Endothelial cell of umbilical vein (primary cell): ENCODE results near the gene PTGES3L. TPM values are rescaled to one million over a fixed set of nuclear protein-coding genes. Genes with fewer than 3 reads are reported as not detected.

ENCODE experiments used
- BruUV-seq: library from RNA; stranded (reverse); fragments of 400-500 nt; replicated peaks from 2 replicates; lab custom pipeline; 2021; lab: Mats Ljungman, UMichigan
- CTCF ChIA-PET: fragments of 300-600, 350-600 bp; sonication (Branson Sonifier 250); formaldehyde crosslinking; loops from one replicate; lab custom pipeline; 2021; ENCODE audit warnings: antibody characterized with exemption, inconsistent platforms; lab: Charles Lee
- POLR2A ChIA-PET: fragments of 300-600, 350-600 bp; sonication (Branson Sonifier 250); formaldehyde crosslinking; loops from one replicate; lab custom pipeline; 2021; ENCODE audit warnings: antibody characterized with exemption, inconsistent platforms; lab: Charles Lee
- DNase-seq: peaks from one replicate; pipeline ENCODE4 v3.0.0-alpha.2; 2011; ENCODE audit warnings: low read depth, low spot score
- FAIRE-seq: peaks from 2 replicates; lab custom pipeline; 2011; peaks lifted over from hg19 to GRCh38; lab: Jason Lieb, UNC
- H2AFZ ChIP-seq: 2 replicates; pipeline ENCODE4 v1.6.0; 2012; ENCODE audit warnings: low read depth, low read length, control low read depth, inconsistent platforms
- H3K27ac ChIP-seq: 2 replicates; pipeline ENCODE4 v1.5.1; 2011; ENCODE audit warnings: low read depth, mild to moderate bottlenecking, control low read depth, low read length, moderate library complexity; ENCODE audit not compliant: insufficient read depth
- H3K27me3 ChIP-seq, 2 experiments: 2 replicates each; pipeline versions ENCODE4 v1.6.0 to v1.6.1; 2011; ENCODE audit warnings: low read length in 2 of 2, mixed read lengths in 1 of 2; ENCODE audit not compliant: control insufficient read depth in 2 of 2, insufficient read depth in 2 of 2
- H3K36me3 ChIP-seq, 2 experiments: 2 replicates in 1 of 2; 3 replicates in 1 of 2; pipeline ENCODE4 v1.5.1; 2011; ENCODE audit warnings: low read length in 2 of 2, mild to moderate bottlenecking in 1 of 2, moderate library complexity in 1 of 2; ENCODE audit not compliant: control insufficient read depth in 2 of 2, insufficient read depth in 2 of 2; ENCODE audit errors: extremely low read depth in 1 of 2
- H3K4me1 ChIP-seq: 3 replicates; pipeline ENCODE4 v1.5.1; 2011; ENCODE audit warnings: mild to moderate bottlenecking, low read length; ENCODE audit not compliant: control insufficient read depth, insufficient read depth; ENCODE audit errors: extremely low read depth
- H3K4me2 ChIP-seq: 2 replicates; pipeline ENCODE4 v1.6.1; 2011; ENCODE audit warnings: low read length, control low read depth, mixed read lengths; ENCODE audit not compliant: insufficient read depth
- H3K4me3 ChIP-seq, 3 experiments: fragments of 200-600 bp in 1 of 3; sonication (generic), shearing (Covaris generic) in 1 of 3; replicated peaks in 1 of 3; 2 replicates each; pipeline ENCODE4 v1.5.1; 2011 to 2016; ENCODE audit warnings: control low read depth in 3 of 3, low read length in 3 of 3, mild to moderate bottlenecking in 2 of 3, inconsistent platforms in 1 of 3, low read depth in 1 of 3, moderate library complexity in 1 of 3; ENCODE audit not compliant: insufficient read depth in 1 of 3
- H3K79me2 ChIP-seq: 2 replicates; pipeline ENCODE4 v1.6.0; 2012; ENCODE audit warnings: low read length, inconsistent platforms; ENCODE audit not compliant: control insufficient read depth, insufficient read depth
- H3K9ac ChIP-seq: replicated peaks from 2 replicates; pipeline ENCODE3; 2011; ENCODE audit warnings: low read length, control low read depth; ENCODE audit not compliant: insufficient read depth; ENCODE audit errors: extremely low read depth
- H3K9me1 ChIP-seq: replicated peaks from 3 replicates; pipeline ENCODE4 v1.6.0; 2011; ENCODE audit warnings: mild to moderate bottlenecking, low read length; ENCODE audit not compliant: control insufficient read depth, insufficient read depth; ENCODE audit errors: extremely low read depth
- H3K9me3 ChIP-seq: replicated peaks from 2 replicates; pipeline ENCODE4 v1.5.1; 2012; ENCODE audit warnings: low read length, inconsistent platforms; ENCODE audit not compliant: control insufficient read depth, insufficient read depth
- H4K20me1 ChIP-seq: replicated peaks from 2 replicates; pipeline ENCODE3; 2011; ENCODE audit warnings: mild to moderate bottlenecking, low read length; ENCODE audit not compliant: control insufficient read depth, insufficient read depth; ENCODE audit errors: extremely low read depth
- EZH2 ChIP-seq: IDR thresholded peaks from 2 replicates; pipeline ENCODE4 v1.6.1; 2012; ENCODE audit warnings: borderline replicate concordance, low read depth, mild to moderate bottlenecking, moderate library complexity, low read length, inconsistent platforms; ENCODE audit not compliant: severe bottlenecking
- FOS ChIP-seq: IDR thresholded peaks from 2 replicates; pipeline ENCODE4 v1.6.1; 2011; ENCODE audit warnings: mild to moderate bottlenecking, low read length, moderate library complexity, borderline replicate concordance; ENCODE audit not compliant: insufficient read depth
- GATA2 ChIP-seq: IDR thresholded peaks from 2 replicates; pipeline ENCODE4 v1.7.0; 2011; ENCODE audit warnings: low read depth, mild to moderate bottlenecking, moderate library complexity, mixed read lengths, low read length; ENCODE audit not compliant: insufficient read length, insufficient read depth
- JUN ChIP-seq: IDR thresholded peaks from 2 replicates; pipeline ENCODE4 v1.6.1; 2011; ENCODE audit warnings: borderline replicate concordance, low read depth; ENCODE audit not compliant: insufficient read length, insufficient read depth
- MYC ChIP-seq: IDR thresholded peaks from one replicate; pipeline ENCODE4 v1.6.1; 2011; ENCODE audit warnings: mild to moderate bottlenecking, low read depth, low read length
- POLR2A ChIP-seq: IDR thresholded peaks from 2 replicates; pipeline ENCODE4 v1.6.1; 2012; ENCODE audit warnings: low read depth, mild to moderate bottlenecking, control low read depth, low read length
- POLR2AphosphoS5 ChIP-seq: IDR thresholded peaks from 2 replicates; pipeline ENCODE4 v1.6.1; 2012; ENCODE audit warnings: low read depth, mild to moderate bottlenecking, control low read depth, low read length, moderate library complexity; ENCODE audit not compliant: insufficient read depth
- dilution Hi-C: fragments of 300-500 bp; cut with MboI; formaldehyde crosslinking; loops from one replicate; pipeline ENCODE4 v1.15.0; 2019; ENCODE audit warnings: low sequenced_read_pairs; ENCODE audit not compliant: extremely low pct_ligation_motif_present
- intact Hi-C: fragments of 100-400 bp; cut with micrococcal nuclease; formaldehyde crosslinking; loops from one replicate; pipeline ENCODE4 v1.10.0; 2022
- polyA plus RNA-seq, 4 experiments: library from polyadenylated mRNA; depleted of rRNA in 3 of 4; stranded (reverse) in 3 of 4; unstranded in 1 of 4; fragments of >200 nt; gene quantifications; 2 replicates each; pipeline versions ENCODE4 v1.2.1 to v1.2.3, GENCODE V29; 2011 to 2012; ENCODE audit warnings: missing spikeins in 1 of 4
- total RNA-seq: library from RNA; stranded (reverse); gene quantifications from 2 replicates; pipeline ENCODE4 v1.2.3, GENCODE V29; 2021
- TF ChIP-seq, protein P1 (sequence below): IDR thresholded peaks from 2 replicates; pipeline ENCODE4 v1.6.1; 2011; ENCODE audit not compliant: insufficient read depth, insufficient read length
- TF ChIP-seq, protein P2 (sequence below), 2 donors: IDR thresholded peaks; 1 replicate in 1 of 2; 2 replicates in 1 of 2; pipeline ENCODE4 v1.5.1; 2011; ENCODE audit warnings: low read length in 2 of 2, mild to moderate bottlenecking in 2 of 2, moderate library complexity in 2 of 2, control low read depth in 1 of 2, inconsistent platforms in 1 of 2, low read depth in 1 of 2; ENCODE audit not compliant: insufficient read depth in 1 of 2; ENCODE audit errors: extremely low read depth in 1 of 2

Gene PTGES3L
- total and polyA plus RNA-seq, 2 donors (not counting 3 experiments of a cell fraction or from before 2014, with no cell fraction given), result 0.23 TPM; not detected in 1

DNA sequence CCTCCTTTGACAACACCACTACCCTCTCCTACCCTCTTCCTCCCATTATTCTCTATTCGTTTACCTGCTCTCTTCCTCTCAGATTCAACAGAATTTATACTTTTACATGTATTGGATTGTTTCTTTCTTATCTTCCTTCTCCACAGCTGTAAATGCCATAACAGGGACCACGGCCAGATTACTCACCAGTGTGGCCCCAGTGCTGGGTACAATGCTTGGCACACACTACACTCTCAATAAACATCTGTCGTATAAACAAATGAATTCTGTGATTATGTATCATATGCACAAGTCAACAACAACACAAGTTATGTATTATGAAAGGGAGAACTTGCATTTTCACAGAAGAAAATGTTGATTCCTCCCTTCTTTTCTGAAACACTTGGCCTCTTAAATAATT, 35.7 kb downstream of the PTGES3L start:
- H3K9ac ChIP-seq, result no peak overlapping the region
- no peaks in the 10 kb centered on the region for H3K9me1 ChIP-seq
- no peak for FAIRE-seq
- no peaks in the 10 kb centered on the region for H3K27me3 ChIP-seq
- H3K27ac ChIP-seq, result no peak overlapping the region
- POLR2A ChIA-PET, result no interaction called here
- no peaks in the 10 kb centered on the region for H3K4me1 ChIP-seq
- no peaks in the 10 kb centered on the region for H3K36me3 ChIP-seq
- intact Hi-C loops, result no loop called here
- no peaks in the 10 kb centered on the region for H3K79me2 ChIP-seq
- H3K4me3 ChIP-seq, result no peak overlapping the region
- no peak overlapping the region for H2AFZ ChIP-seq
- BruUV-seq, result no TSS peak
- TF ChIP-seq FOS, result no peak
- no peak for TF ChIP-seq MYC
- TF ChIP-seq, protein P1, sequence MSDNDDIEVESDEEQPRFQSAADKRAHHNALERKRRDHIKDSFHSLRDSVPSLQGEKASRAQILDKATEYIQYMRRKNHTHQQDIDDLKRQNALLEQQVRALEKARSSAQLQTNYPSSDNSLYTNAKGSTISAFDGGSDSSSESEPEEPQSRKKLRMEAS, result no peak
- TF ChIP-seq GATA2, result no peak
- no peak for TF ChIP-seq POLR2AphosphoS5
- TF ChIP-seq POLR2A, result no peak
- TF ChIP-seq EZH2, result no peak
- TF ChIP-seq, protein P2, sequence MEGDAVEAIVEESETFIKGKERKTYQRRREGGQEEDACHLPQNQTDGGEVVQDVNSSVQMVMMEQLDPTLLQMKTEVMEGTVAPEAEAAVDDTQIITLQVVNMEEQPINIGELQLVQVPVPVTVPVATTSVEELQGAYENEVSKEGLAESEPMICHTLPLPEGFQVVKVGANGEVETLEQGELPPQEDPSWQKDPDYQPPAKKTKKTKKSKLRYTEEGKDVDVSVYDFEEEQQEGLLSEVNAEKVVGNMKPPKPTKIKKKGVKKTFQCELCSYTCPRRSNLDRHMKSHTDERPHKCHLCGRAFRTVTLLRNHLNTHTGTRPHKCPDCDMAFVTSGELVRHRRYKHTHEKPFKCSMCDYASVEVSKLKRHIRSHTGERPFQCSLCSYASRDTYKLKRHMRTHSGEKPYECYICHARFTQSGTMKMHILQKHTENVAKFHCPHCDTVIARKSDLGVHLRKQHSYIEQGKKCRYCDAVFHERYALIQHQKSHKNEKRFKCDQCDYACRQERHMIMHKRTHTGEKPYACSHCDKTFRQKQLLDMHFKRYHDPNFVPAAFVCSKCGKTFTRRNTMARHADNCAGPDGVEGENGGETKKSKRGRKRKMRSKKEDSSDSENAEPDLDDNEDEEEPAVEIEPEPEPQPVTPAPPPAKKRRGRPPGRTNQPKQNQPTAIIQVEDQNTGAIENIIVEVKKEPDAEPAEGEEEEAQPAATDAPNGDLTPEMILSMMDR (IDR thresholded peaks at IDR 0.05; ENCODE audit: extremely low read depth in 1 of 2, insufficient read depth in 1 of 2, low read depth in 1 of 2, low read length in 2 of 2), result no peak
- no peak for TF ChIP-seq JUN
- DNase-seq, result peak; percentile 37
- H4K20me1 ChIP-seq, result no peaks in the 10 kb centered on the region
- H3K4me2 ChIP-seq, result no peak overlapping the region
- H3K9me3 ChIP-seq, result no peaks in the 10 kb centered on the region
- dilution Hi-C loops, result no loop called here
- CTCF ChIA-PET, result interaction anchor here (1.5 to 3.7 kb wide), 2 partner anchors 96 to 101 kb away, joined by 3 to 12 read pairs; partner anchors contain the start of gene AOC2
